ENCODE data around the gene RIN2.

Gene RIN2

DNA sequence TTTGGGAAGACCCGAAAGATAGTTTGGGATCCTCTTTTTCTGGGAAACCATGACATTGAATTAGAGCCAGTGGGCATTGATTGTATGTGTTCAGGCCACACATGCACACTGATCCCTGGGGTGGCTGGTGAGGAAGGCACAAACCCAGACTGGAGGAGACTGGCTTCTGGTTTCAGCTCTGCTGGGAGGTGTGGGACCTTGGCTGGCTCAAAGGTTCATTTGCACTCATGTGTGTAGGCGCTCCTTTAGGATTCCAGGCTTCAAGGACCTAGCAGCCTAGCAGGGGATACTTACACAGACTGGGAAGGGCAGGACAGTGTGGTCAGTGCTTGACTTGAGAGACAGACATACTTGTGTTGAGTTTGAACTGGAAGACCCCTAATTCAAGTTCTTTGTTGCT, 7.2 kb downstream of the RIN2 start:
- DNase-seq (ENCODE audit: low read depth), result no peak

DNA sequence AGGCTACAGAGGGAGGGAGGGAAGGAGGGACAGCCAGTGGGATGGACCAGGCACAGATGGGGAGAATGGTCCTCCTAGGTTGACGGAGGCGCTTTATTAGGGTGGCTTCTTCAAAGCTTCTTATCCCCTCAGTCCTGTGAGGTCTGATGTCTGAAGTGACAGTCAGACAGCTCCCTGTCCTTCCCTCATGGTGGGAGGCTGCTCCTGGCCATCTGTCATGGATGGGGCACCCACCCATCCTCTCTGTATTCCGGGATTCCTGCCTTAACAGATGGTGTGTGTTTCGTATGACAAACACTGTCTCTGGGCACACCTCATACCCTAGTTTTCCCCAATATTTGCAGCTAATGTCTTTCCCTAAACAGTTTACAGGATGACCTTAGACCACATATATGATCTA, 7.9 kb downstream of the RIN2 start:
- DNase-seq (ENCODE audit: low read depth), result no peak

DNA sequence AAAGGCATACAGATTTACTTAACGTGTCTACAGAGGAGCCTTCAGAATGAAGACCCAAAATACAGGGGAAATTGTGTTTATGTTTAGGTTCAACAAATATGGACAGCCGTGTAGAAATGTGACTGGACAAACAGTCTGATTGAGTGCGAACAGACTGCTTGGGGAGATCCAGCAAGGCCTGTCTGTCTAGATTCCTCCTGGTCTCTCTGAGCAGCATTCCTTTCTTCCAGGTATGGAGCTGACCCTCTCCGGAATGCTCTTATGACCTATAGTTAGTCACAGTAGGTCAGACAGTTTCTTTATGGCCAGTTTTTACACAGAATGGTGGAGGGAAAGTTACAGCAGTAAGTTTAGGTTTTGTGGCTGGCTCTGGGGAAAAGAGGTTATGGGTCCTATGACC, 9.0 kb downstream of the RIN2 start:
- DNase-seq (ENCODE audit: low read depth), result no peak

DNA sequence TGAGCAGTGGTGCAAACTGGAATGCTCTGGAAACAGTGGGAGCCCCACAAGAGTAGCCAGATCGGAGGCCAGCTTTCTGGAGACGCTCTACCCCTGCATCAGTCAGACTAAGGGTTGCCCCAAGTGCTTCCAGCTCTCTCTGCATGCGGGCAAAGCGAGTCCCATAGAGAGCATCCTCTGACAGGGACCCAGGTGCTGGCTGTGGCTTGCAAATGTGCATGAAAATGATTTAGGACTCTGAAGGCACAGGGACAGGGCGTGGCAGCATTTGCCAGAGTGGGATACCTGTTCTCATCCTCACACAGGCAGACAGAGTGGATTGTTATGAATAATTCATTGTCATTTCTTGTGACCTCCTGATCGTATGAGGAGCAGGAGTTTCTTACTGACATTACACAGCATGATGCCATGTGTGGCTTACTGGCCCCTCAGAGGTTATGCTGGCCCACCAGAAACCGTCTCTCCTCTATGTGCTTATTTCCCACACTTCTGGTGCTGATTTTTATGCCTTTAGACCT, 10.3 kb downstream of the RIN2 start:
- DNase-seq (ENCODE audit: low read depth), result no peak

DNA sequence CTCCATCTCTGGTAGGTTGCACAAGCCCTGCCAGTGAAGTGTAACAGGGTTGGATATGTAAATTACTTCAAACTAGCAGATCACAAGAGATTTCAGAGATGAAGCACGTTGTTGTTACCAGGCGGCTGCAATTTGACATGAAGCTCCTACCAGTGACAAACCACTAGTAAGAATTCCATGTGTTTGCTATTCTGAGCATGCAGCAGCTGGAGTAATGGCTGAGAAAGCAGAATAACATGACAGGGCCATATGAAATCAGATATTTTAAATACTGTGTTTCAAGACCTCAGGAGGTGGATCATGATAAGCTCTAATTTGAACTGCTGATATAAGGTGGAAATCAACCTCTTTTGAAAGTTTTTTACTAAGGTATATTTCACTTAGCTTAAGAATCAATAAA, 11.4 kb downstream of the RIN2 start:
- no peak for DNase-seq (ENCODE audit: low read depth)

DNA sequence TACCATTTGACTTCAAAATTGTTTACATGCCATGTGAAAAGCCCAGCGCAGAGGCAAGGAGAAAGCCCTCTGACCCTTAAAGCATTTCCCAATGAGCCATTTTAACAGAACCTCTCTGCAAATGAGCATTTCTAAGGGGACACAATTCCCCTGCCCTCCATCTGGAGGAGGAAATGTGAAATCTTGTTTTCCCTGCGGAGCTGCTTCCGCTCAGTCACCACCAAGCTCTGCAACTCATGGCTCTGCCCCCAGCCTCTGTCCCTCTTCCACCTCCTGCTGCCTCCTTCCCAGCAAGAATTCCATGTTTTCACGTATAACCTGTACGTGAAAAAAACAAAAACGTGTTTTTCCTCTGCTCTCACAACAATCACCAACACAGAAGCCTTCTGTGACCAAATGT, 12.3 kb downstream of the RIN2 start:
- DNase-seq (ENCODE audit: low read depth), result no peak

DNA sequence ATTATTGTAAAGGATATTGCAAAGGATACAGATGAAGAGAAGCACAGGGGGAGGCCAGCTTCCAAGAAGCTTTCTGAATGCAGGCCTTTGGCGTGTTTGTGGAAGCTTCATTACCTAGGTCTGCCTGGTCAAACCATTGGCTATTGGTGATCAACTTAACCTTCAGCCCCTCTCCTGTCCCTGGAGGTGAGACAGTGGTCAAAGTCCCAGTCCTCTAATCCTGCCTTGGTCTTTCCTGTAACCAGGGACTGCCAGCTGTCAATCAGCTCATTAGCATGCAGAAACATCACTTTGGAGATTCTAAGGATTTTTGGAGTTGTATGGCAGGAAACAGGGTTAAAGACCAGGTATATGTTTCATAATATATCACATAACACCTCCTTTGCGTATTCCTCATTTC, 13.0 kb downstream of the RIN2 start:
- no peak for DNase-seq (ENCODE audit: low read depth)

DNA sequence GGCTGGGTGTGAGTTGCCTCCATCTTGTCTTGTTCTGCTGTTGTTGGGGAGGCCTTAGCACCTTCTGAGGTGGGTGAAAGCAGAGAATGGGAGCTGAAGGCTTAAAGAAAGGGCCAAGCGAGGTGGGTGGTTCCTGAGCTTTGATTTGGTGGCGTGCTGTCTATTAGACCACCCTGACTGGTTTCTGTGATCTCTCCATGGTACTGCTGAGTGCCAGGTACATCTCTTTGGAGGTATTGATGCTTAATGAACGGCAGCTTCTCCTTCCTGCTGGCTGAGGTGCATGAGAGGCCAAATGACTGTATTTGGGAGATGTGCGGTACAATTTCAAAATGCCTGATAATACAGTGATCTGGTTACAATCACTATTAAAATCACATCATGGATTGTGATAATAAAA, 15.4 kb downstream of the RIN2 start:
- no peak for DNase-seq (ENCODE audit: low read depth)

DNA sequence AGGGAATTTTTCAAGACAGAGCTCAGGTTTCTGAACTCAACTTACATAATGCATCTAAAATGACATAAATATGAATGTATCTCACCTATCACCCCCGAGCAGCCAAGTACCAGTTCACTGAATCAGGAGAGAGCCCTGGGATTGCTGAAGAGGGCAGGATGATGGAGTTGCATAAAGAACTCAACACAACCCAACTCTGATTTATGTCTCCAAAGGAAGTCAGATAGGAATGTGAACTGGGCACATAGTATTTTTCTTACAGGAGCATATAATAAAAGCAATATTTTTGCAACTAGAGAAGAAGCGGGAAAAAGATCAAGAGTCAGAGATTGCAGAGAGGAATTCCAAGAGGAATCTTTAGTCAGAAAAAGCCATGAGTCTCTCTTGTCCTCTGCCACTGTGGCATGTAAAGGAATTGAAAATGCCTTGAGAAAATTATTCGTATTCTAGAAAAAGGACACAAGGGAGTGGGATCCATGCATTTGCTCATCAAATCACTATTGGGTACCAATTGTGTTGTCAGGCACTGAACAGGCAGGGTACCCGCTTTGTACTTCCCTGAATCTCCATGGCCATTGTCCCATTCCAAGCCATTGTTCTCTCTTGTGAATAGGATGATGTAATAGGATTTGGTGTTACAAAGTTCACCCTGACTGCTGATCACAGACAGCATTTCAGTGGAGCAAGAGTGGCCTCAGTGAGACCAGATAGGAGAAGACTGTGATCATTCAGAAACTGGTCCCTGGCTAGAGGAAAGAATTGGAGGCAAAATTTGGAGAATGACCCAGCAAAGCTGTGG, 16.3 kb downstream of the RIN2 start:
- no peak for DNase-seq (ENCODE audit: low read depth)

DNA sequence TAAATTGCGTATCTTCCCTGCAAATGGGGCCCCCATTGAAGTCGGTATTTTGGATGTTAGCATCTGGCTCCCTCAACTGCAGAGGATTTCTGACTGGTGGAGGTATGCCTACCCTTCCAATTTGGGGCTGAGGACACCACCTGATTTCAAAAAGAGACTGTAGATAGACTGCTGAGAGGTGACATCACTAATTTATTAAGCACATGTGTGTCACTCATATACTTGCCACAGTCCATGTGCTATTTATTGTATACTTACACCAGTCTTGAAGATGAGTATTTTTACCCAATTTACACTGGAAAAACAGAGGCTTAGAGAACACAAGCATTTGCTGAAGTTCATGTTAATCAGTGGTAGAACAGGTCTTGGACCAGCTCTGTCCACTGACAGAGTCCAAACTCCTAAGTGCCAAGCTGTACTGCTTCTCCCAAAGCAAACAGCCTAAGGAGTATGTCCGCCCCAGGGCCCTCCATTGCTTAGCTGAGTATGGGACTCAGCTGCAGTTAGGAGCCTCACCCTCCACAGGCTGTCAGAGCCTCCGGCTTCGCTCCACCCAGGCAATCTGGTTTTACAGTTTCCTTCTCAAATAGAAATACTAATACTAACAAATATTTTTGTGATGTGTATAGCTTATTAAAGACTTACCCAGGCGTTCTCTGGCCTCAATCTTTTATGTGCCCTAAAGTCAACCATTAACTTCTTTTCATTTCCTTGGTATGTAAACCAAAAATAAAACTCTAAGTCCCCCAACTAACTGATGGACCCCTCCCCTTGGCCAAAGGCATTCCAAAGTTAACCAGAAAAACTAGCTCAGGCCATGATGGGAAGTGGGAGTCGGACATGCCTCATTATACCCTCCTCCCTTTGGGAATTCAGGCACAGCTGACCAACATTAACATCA, 17.5 kb downstream of the RIN2 start:
- no peak for DNase-seq (ENCODE audit: low read depth)

DNA sequence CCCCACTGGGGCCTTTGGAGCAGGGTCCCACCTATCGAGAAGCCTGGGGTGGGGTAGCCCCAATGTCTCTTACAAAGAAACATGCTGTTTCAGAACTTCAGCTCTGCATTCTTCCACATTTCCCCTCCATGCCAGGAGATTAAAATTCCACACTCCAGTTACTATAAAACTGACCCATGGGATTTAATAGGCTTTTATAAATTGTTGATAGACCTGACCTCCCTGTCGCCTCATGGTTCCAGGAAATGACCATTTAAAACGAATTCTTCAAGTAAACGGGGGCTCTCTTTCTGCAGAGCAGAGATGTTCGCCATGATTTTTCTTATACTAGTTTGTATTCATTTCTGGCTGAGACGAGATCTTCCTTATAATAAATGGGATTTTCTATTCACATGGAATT, 19.3 kb downstream of the RIN2 start:
- no peak for DNase-seq (ENCODE audit: low read depth)

DNA sequence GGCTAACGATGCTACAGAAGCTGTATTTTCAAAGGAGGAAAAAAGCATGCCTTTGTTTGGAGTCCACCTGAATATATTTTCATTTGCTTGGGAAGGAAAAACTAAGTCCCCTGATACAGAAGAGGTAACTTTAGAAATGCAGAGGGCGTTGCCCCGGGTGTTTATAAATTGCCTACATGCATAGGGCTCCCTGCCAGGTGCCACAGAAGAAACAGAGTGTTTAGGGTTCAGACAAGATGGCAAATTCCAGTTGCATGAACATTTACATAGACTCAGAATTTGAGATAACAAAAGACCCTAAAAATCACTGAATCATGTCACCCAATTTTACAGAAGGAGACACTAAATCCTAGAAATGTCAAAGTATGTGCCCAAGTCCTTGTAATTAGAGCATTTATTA, 19.9 kb downstream of the RIN2 start:
- no peak for DNase-seq (ENCODE audit: low read depth)

DNA sequence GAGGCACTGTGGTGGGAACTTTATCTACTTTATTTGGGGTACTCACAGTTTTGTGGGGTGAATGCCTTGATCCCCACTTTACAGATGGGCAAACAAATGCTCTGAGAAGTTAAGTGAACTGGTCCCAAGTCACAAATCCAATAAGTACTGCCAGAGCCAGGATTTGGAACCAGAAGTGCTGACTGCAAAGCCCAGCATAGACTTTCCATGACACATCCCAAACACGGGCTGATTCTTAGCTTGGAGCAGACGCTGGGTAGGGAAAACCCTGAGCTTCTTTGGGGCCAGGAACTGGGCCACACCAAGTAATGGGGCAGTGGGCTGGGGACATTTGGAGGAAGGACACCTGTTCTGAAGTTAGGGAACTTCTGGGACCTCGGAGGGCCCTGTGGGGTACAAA, 20.3 kb downstream of the RIN2 start:
- no peak for DNase-seq (ENCODE audit: low read depth)

DNA sequence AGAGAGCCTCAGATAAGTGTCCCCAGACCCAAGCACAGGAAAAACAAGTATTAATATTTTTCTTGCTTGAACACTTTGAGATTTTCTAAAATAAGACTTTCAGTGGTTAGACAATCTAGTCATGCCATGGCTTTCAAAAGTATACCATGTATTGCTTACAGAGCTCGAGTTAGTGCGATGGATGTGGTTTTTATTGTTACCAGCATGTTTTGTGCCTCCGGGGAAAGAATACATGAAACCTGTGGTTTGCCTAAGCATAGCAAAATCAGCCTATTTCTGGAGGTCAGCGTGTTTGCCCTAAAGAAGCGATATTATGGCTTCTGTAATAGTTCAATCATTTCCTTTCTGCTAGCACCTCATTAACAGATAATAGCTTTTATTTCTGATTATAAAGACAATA, 21.6 kb downstream of the RIN2 start:
- DNase-seq (ENCODE audit: low read depth), result no peak

DNA sequence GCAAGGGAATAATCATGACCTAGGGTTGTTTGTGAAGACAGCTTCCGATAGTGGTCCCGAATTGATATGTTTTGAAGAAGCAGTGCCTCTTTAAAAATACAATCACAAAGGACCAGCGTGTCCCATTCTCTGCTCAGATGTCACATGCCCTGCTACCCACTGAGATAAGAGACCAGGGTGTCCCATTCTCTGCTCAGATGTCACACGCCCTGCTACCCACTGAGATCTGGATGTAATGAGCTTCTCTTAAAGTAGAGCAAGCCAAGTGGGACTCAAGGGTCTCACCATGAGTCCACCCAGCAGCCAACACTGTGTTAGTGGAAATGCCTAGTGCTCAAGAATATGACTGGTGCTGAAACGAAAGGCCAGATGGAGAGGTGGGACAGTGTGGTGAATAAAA, 22.2 kb downstream of the RIN2 start:
- no peak for DNase-seq (ENCODE audit: low read depth)

DNA sequence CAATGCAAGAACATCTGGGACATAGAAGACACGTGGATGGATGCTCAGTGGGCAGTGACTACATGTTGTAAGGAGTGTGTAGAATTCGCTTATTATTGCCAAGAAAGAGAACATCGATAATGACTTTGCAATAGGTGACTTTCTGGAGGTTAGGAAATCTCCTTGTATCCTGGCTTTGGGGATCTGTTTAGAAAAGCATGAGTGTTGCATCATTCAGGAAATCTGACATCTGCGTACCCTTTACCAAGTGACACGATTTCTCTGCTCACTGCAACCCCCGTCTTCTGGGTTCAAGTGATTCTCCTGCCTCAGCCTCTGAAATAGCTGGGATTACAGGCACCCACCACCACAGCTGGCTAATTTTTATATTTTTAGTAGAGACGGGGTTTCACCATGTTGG, 23.2 kb downstream of the RIN2 start:
- no peak for DNase-seq (ENCODE audit: low read depth)

DNA sequence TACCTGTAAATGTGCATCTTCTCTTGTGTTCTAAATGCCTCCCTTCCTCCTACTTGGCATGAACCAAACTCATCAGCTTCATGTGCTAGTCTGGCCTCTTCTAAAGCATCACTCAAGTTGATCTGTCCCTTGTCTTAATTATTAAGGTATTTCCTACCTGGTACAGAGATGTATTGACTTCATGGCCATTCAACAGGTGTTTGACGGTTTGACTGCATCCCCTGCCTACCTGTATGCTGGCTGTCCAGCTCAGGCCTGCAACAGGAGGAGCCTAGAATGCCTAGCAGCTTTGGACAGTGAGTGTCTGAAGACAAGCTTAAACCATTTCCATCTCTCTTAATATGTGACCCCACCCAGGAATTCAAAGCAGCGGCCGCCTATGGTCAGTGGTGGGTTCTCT, 24.6 kb downstream of the RIN2 start:
- no peak for DNase-seq (ENCODE audit: low read depth)

DNA sequence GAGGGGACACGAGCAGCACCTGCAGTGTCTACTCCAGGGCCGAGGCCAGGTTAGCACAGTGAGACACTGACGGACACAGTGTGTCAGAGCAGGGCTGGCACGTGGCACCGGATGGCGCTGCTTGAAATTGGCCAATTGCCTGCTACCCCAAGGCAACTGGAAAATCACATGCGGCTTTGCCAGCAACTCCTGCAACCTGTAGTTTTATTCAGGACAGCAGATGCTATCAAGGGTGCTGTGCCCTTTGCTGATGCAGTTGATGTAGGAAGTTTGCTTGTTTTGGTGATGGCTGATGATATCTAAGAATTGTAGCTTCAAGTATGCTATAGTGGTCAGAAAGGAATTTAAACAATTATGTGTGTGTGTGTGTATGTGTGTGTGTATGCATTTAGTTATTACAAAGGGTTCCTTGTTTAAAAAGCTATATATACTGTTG, 25.9 kb downstream of the RIN2 start:
- DNase-seq (ENCODE audit: low read depth), result no peak

DNA sequence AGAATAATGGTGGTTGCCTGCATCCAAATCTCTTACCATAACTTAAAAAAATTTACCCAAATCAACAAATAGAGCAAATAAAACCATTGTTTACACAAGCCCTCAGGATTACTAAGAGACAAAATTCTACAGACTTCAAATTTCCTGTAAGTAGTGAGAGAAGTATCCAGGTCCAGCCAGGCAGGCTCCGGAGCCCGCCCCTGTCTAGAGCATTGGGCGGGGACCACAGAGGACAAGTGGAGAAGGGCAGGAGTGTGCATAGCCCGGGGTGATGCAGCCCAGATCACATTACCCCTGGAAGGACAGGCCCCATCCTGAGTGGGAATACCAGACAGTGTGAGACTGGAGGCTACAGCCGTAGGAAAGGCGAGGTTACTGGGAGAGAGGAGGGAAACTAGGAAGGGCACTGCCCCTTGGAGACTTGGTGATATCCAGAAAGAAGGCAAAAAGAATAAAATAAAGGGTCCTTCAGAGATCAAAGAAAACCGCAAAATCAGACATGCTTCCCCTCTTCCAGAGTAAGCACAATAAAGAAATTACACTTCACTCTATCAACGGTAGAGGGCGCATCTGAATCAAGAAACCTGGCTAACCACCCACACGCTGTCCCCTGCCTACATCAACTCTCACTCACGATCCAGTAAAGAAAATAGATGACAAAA, 26.6 kb downstream of the RIN2 start:
- no peak for DNase-seq (ENCODE audit: low read depth)

DNA sequence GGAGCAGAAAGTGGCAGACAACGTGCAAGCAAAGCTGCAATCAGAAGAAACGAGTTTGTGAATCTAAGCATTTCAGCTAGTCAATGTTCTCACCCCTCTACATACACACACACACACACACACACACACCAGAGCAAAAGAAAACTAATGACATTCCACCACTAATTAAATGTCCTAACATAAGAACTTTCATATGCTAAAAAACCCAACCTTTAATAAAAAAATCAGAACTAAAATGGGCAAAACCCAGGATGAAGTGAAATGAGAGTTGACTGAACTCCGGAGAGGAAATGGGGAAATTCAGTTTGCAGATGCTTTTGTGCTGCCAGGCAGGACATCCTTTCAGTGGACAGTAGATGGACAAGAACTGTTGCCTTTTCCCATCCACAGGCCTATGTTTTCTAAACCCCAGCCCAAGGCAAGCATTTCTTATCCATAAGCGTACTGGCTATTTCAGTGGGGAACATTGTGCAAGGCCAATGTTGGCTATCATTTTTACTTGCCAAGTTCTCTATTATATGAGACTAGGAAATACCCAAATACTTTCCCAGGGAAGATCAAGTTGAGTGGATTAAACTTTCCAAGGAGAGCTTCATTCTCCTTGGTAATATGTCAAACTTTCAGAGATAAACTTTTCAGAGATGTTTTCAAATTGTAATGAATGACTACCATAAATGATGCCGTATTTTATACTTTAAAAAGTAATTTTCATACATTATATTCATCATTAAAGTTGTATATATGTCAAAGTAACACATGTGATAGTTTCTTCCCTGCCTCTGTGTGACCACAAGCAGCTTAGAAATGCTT, 27.3 kb downstream of the RIN2 start:
- DNase-seq (ENCODE audit: low read depth), result no peak

DNA sequence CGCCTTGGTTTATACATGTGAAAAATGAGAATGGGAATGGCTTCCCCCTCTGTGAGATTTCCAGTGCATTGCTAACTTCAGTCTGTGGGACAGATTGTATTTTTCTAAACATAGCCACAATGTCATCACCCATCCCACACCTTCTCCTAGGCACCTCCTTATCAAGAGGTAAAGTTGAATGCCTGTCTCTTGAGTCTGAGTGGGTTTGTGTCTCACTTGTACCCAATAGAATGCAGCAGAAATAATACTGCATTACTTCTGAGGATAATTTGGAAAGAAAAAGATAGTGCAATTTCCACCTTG, 27.9 kb downstream of the RIN2 start:
- DNase-seq (ENCODE audit: low read depth), result no peak

DNA sequence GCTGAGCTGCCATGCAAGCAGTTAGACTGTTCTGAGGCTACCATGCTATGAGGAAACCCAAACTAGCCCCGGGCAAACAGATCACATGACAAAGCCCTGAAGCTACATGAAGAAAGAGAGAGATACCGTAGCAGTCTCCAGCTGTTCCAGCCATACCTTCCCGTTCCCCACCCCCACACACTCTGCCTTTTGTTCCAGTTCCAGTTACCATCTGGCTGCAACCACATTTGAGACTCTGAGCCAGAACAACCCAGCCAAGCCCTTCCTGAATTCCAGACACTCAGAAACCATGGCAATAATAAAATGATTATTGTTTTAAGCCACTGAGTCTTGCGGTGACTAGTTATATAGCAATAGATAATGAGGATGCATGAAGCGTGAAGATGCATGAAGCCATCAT, 28.3 kb downstream of the RIN2 start:
- no peak for DNase-seq (ENCODE audit: low read depth)

Data from stimulated activated CD8-positive, alpha-beta memory T cell treated with anti-CD3 and anti-CD28 coated beads, Interleukin-12 subunit alpha, Interleukin-12 subunit beta, amount 100 ng/mL, for 4 hours (primary cell).